Mesodermal cell (in vitro differentiated cells): ENCODE results near the gene SPATA20.

Experiments used
- H3K27ac ChIP-seq: 2 replicates; pipeline ENCODE4 v1.7.0; 2013; ENCODE audit warnings: mild to moderate bottlenecking, low read depth, low read length, moderate library complexity; ENCODE audit not compliant: severe bottlenecking
- H3K36me3 ChIP-seq: 2 replicates; pipeline ENCODE4 v1.7.1; 2013; ENCODE audit warnings: mild to moderate bottlenecking, low read length, moderate library complexity; ENCODE audit not compliant: control insufficient read depth, insufficient read depth
- H3K4me1 ChIP-seq: one replicate; pipeline ENCODE4 v1.7.1; 2013; ENCODE audit warnings: mild to moderate bottlenecking, low read length; ENCODE audit not compliant: insufficient read depth, control insufficient read depth, poor library complexity, severe bottlenecking
- H3K4me3 ChIP-seq: 2 replicates; pipeline ENCODE4 v1.7.0; 2013; ENCODE audit warnings: low read length, control low read depth, mild to moderate bottlenecking; ENCODE audit not compliant: insufficient read depth, poor library complexity, severe bottlenecking; ENCODE audit errors: extremely low read depth
- H3K9me3 ChIP-seq: 2 replicates; pipeline ENCODE4 v1.7.1; 2013; ENCODE audit warnings: mild to moderate bottlenecking, low read length, moderate library complexity; ENCODE audit not compliant: control insufficient read depth
- WGBS, 2 experiments: methylation state at CpG; one replicate each; pipeline ENCODE4 v1.1.5; 2013; ENCODE audit warnings: missing lambda C conversion rate in 2 of 2; ENCODE audit not compliant: insufficient coverage in 2 of 2; 5-methylcytosine and 5-hydroxymethylcytosine counted together

Gene SPATA20

DNA sequence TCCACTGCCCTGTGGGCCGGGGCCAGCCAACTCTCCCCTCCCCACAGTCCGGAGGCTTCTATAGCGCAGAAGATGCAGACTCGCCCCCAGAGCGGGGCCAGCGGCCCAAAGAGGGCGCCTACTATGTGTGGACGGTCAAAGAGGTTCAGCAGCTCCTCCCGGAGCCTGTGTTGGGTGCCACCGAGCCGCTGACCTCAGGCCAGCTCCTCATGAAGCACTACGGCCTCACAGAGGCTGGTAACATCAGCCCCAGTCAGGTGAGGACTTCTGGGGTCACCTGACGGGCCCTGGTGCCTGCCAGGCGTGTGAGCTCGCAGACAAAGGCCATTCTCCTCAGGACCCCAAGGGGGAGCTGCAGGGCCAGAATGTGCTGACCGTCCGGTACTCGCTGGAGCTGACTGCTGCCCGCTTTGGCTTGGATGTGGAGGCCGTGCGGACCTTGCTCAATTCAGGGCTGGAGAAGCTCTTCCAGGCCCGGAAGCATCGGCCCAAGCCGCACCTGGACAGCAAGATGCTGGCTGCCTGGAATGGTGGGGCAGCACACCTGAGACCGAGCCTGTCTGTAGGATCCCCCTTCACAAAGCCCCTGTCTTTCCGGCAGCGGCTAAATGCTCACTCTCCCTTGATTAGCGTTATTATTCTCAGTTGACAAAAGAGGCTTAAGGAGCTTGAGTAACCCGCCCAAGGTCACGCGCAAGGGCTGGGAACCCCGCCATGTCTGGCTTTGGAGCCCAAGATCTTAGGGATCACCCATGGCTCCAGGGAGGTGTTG lies 3.9 kb downstream of the SPATA20 start:
- Histone ChIP-seq H3K27ac (no peak overlapping the region), H3K36me3 (no peaks in the 10 kb centered on the region), H3K4me1 (peaks cover 5% of the 10 kb centered on the region), H3K4me3 (no peak overlapping the region), H3K9me3 (no peaks in the 10 kb centered on the region)
- WGBS, 2 experiments: 52 to 57% methylated on average over 26 to 31 of the region's 32 CpGs

- Histone ChIP-seq H3K4me1 (peaks cover 5% of the 10 kb centered on the region), H3K36me3 (no peaks in the 10 kb centered on the region), H3K4me3 (no peak overlapping the region), H3K27ac (no peak overlapping the region), H3K9me3 (no peaks in the 10 kb centered on the region)
- WGBS, 2 experiments: 96% methylated on average over 7 to 8 of the region's 8 CpGs
Observed at GRCh38 chr17:50551433-50551815, 4.5 kb downstream of the SPATA20 start.

DNA sequence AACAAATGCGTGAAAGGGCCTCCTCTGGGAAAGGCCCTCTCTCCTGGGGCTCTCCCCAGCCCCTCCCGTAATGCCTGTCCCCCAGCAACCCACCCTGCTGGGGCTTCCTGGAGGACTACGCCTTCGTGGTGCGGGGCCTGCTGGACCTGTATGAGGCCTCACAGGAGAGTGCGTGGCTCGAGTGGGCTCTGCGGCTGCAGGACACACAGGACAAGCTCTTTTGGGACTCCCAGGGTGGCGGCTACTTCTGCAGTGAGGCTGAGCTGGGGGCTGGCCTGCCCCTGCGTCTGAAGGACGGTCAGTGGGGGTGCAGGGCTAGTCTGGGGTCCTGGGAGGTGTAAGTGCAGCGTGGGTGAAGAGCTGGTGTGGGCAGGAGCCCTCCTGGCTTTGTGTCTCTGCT lies 4.9 kb downstream of the SPATA20 start:
- Histone ChIP-seq H3K27ac (no peak overlapping the region), H3K36me3 (no peaks in the 10 kb centered on the region), H3K9me3 (no peaks in the 10 kb centered on the region), H3K4me3 (no peak overlapping the region), H3K4me1 (peaks cover 5% of the 10 kb centered on the region)
- WGBS, 2 experiments: 94 to 95% methylated on average over 11 to 12 of the region's 12 CpGs

DNA sequence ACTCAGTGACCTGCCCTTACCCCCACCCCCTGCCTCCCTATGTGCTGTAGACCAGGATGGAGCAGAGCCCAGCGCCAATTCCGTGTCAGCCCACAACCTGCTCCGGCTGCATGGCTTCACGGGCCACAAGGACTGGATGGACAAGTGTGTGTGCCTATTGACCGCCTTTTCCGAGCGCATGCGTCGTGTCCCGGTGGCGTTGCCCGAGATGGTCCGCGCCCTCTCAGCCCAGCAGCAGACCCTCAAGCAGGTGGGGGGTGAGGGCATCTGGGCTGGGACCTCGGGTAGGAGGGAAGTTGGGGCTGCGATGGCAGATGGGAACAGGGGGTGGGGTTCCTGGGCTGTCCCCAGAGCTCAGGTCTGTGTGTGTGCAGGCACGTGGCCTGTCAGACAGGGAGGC lies 7.2 kb downstream of the SPATA20 start:
- WGBS, 2 experiments: 93 to 94% methylated on average over 15 of the region's 17 CpGs
- H3K9me3 ChIP-seq: no peaks in the 10 kb centered on the region
- no peak overlapping the region for H3K4me3 ChIP-seq
- no peaks in the 10 kb centered on the region for H3K36me3 ChIP-seq
- H3K4me1 ChIP-seq: peaks cover under 1% of the 10 kb centered on the region
- no peak overlapping the region for H3K27ac ChIP-seq

- no peak overlapping the region for H3K27ac ChIP-seq
- H3K9me3 ChIP-seq: no peaks in the 10 kb centered on the region
- 84 to 100% methylated on average over 3 to 4 of the region's 5 CpGs for WGBS, 2 experiments
- no peaks in the 10 kb centered on the region for H3K36me3 ChIP-seq
- H3K4me1 ChIP-seq: peaks cover 6% of the 10 kb centered on the region
- H3K4me3 ChIP-seq: no peak overlapping the region
Observed at GRCh38 chr17:50556803-50557202, 9.8 kb downstream of the SPATA20 start.

DNA sequence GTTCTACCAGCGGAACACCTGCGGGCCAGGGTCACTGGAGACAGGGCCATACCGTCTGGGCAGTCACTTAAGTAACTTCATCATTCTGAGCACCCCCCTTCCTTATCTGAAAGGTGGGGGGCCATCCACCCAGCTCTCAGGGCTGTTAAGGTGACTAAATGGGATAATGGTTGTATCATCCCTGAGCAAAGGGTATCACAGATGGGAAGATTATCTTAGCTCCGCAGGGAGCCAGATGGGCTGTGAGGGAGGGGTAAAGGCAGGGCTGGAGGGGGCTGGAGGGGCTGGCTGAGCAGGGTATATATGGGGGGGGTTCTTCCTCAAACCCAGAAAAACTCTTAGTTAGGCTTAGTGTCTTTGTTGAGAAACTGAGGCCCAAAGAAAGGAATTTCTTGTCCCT lies 10.7 kb downstream of the SPATA20 start:
- no peaks in the 10 kb centered on the region for H3K36me3 ChIP-seq
- WGBS, 2 experiments: 100% methylated on average over 1 to 2 of the region's 4 CpGs
- no peaks in the 10 kb centered on the region for H3K9me3 ChIP-seq
- no peak overlapping the region for H3K4me3 ChIP-seq
- H3K27ac ChIP-seq: no peak overlapping the region
- H3K4me1 ChIP-seq: peaks cover 10% of the 10 kb centered on the region

- WGBS, 2 experiments: 51 to 84% methylated on average over 3 to 4 of the region's 4 CpGs
- H3K9me3 ChIP-seq: no peaks in the 10 kb centered on the region
- H3K4me1 ChIP-seq: peaks cover 10% of the 10 kb centered on the region
- no peaks in the 10 kb centered on the region for H3K36me3 ChIP-seq
- H3K27ac ChIP-seq: no peak overlapping the region
- H3K4me3 ChIP-seq: no peak overlapping the region
Observed at GRCh38 chr17:50558091-50558490, 11.1 kb downstream of the SPATA20 start.

DNA sequence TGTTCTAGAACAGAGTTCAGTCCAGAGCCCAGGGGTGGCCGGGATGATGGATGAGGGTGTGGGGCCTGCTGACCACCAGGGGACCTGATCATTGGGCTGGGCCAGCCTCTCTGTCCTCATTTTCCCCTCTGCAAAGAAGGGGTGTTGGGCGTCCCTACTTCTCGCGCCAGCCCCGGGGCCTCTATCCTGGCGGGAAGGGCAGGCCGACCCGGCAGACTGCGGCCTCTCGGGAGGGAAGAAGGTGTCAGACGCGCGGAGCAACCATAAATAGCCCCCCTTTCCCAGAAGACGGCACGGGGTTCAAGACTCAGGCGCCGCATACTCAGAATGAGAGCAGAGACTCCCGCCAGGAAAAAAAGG lies 11.6 kb downstream of the SPATA20 start:
- no peaks in the 10 kb centered on the region for H3K36me3 ChIP-seq
- H3K9me3 ChIP-seq: no peaks in the 10 kb centered on the region
- H3K4me3 ChIP-seq: no peak overlapping the region
- no peak overlapping the region for H3K27ac ChIP-seq
- peaks cover 10% of the 10 kb centered on the region for H3K4me1 ChIP-seq
- 6 to 8% methylated on average over 6 to 14 of the region's 18 CpGs for WGBS, 2 experiments

GRCh38 chr17:50558941-50559614 lies 12.1 kb downstream of the SPATA20 start:
- peaks cover 10% of the 10 kb centered on the region for H3K4me1 ChIP-seq
- WGBS, 2 experiments: 2 to 3% methylated on average over 27 to 44 of the region's 55 CpGs
- H3K4me3 ChIP-seq: peak overlapping the region; percentile 46
- H3K9me3 ChIP-seq: no peaks in the 10 kb centered on the region
- H3K27ac ChIP-seq: no peak overlapping the region
- no peaks in the 10 kb centered on the region for H3K36me3 ChIP-seq

- no peaks in the 10 kb centered on the region for H3K9me3 ChIP-seq
- no peaks in the 10 kb centered on the region for H3K36me3 ChIP-seq
- 1 to 2% methylated on average over 23 to 25 of the region's 27 CpGs for WGBS, 2 experiments
- H3K27ac ChIP-seq: no peak overlapping the region
- H3K4me3 ChIP-seq: peak overlapping the region; percentile 46
- H3K4me1 ChIP-seq: peaks cover 10% of the 10 kb centered on the region
Observed at GRCh38 chr17:50559674-50560184, 12.8 kb downstream of the SPATA20 start.
